GM21786 (cell line): Measurements from ENCODE around the gene SRL.

Experiments used
- ATAC-seq: cut with Tn5 transposase; IDR thresholded peaks from one replicate; pipeline ENCODE4 v1.9.1; 2021; ENCODE audit not compliant: unreplicated experiment

The SRL gene

DNA sequence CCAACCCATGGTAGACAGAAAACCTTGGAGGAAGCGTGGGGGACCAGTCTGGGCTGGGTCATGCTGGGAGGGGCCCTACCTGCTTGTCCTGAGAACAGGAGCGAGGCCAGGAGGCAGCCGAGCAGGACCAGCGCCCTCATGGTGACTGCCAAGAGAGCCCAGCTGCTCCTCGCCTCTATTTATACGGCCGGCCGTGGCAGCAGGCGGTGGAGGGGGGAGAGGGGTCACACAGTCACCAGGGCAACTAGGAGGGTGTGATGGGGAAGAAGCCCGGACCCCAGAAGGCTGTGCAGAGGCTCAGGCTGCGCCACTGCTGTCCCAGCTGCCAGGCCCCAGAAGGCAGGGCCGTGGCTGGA lies at the start of gene SRL:
TSS of gene SRL (minus strand) at position 153 of the 356 bp plus-strand sequence. CDS start at position 140, 13 bp downstream.
- ATAC-seq, result no peak

DNA sequence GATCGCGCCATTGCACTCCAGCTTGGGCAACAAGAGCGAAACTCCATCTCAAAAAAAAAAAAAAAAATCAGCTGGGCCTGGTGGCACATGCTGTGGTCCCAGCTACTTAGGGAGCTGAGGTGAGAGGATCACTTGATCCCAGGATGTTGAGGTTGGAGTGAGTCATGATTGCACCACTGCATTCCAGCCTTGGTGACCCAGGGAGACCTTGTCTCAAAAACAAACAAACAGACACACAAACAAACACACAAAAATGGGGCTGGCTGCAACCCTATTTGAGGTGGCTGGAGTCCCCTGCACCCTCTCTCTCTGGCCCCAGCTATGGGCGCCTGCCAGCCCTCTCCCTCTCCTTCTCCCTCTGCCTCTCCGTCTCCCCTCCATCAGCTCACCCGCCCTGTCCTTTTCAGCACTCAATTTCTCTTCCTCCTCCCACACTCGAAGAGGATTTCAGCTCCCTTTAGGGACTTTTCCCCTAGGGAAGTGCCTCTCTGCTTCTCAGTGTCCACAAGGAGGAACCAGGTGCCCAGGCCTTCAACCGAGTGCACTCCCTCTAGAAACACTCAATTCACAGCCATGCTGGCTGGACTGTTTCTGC lies 48.5 kb upstream of the SRL start:
- ATAC-seq, result no peak

DNA sequence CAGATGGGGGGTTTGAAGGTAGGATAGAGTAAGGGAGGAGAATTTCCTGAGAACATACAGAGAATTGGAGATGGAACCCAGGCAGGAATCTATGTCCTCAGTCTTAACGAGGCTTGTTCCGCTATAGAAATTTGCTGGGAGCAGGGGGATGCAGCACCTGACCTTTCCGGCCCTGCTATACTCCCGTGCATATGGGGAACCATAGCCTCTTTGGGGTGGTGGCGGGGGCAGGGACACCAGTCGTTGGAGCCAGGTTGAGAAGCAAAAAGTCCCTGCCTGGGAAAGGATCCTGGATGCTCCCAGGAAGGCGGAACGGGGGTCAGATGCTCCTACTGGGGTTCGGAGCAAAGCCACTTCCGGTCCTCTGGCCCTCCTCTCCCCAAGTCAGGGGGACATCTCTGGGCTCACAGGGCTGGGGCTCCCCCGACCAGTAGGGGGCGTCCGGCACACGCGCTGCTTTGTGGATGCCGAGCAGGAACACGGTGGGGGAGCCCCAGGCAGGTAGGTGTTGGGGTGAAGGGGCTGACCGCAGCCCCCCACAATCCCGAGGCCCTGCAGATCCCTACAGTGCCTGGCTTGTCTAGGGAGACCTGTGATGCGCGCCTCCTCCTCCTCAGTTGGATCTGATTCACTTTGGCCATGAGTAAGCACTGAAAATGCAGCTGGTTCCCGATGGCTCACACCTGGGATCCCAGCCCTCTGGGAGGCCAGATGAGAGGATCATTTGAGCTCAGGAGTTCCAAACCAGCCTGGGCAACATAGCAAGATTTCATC lies 46.5 kb upstream of the SRL start:
- no peak for ATAC-seq

DNA sequence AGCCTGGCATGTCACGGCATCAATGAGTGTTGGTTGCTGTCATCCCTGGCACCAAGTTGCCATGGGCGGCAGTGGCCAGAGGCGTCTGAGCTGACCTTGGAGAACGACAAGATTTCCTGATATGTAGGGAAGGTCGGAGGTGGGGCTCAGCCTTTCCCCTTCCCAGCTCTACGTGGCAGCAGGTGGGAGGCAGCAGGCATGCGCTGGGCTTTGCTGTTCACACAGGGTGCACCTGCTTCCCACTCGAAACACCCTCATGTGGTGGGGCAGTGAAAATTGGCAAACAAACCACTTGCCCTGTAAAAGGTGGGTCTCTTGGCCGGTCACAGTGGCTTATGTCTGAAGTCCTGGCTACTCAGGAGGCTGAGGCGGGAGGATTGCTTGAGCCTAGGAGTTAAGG lies 43.3 kb upstream of the SRL start:
- ATAC-seq, result no peak

DNA sequence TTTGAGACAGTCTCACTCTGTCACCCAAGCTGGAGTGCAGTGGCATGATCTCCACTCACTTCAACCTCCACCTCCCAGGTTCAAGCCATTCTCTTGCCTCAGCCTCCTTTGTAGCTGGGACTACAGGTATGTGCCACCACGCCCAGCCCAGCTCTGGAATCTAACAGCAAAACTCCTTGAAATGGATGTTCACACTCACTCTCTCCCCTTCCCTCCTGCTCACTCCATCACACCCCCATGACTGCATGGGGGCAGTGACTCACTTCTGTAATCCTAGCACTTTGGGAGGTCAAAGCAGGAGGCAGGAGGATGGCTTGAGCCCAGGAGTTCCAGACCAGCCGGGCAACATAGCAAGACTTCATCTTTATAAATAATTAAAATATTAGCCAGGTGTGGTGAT lies 42.1 kb upstream of the SRL start:
- no peak for ATAC-seq

DNA sequence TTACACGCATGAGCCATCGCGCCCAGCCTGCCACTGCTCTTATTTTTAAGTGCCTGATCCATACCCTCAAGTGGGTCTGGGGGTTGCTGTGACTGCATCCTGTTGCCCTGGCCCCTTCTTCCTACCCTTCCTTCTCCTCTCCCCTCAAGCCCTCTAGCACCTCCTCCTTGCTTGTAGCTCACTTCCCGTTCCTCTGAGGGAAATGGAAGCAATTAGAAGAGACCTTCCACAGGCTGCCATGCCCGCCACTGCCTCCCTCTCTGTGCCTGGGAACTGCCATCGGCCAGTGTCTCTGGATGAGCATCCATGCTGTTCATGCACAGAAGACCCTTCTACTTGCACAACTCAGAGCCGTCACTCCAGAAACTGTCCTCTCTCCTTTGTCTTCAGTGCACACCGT lies 41.6 kb upstream of the SRL start:
- ATAC-seq, result no peak

DNA sequence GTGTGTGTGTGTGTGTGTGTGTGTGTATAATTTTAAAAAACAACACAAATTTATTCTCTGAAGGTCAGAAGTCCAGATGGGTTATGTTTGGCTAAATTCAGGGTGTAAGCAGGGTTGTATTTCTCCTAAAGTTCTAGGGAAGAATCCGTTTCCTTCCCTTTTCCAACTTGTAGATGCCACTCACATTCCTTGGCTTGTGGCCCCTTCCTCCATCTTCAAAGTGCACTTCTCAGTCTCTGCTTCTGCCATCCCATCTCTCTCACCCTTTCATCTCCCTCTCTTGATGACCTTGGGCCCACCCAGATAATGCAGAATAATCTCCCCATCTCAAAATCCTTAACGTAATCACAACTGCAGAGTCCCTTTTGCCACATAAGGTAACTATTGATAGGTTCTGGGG lies 38.7 kb upstream of the SRL start:
- ATAC-seq, result no peak

DNA sequence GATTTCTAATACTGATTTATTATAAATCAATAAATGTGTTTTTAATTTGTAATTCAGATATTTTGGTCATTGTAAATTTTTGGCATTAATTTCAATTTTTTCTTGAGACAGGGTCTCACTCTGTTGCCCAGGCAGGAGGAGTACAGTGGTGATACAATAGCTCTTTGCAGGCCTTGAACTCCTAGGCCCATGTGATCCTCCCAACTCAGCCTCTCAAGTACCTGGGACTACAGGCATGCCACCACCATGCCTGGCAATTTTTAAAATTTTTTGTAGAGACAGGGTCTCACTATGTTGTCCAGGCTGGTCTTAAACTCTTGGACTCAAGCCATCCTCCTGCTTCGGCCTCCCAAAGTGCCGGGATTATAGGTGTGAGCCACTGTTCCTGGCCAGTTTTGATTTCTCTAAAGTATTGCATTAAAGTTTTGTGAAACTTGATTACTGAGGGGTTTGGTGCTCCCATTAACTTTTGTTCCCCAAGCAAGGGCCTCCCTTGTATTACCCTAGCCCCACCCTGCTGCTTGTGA lies 36.2 kb upstream of the SRL start:
- no peak for ATAC-seq

DNA sequence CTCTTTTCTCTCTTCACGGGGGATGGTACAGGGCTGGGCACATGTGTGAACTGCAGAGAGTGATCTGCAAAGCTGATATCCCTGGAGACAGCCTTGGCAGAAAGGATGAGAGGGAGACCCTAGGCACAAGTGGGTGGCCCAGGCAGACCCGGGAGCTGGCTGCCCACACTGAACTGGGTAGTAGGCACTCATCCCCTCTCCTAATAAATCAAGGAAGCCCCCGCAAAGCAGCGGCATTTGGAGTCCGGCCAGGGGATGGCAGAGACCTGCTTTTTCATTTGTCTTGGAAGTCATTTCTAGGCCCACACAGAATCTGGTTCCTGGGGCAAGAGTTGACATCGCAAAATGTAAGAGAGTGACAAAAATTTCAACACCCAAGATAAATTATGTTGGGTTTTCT lies 34.0 kb upstream of the SRL start:
- no peak for ATAC-seq

DNA sequence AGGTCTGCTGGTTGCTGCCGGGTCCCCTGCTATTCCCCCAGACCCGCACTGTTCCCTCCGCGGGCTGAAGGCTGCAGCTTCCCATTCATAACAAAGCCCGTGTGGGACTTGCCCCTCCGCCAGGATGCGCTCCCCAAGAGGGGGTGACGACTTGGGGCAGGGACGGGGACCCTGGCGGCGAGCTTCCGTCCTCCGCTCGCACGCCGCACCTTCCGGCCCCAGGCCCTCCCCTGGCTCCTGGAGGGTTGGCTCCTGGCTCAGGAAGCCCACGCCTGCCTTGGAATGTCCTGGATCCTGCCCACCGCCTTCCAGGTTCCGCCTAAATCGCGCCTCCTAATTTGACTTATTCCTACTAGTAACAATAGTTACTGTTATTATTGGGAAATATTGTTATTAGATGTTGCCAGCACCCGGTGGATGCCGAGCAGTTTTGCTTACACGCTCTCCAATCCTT lies 32.0 kb upstream of the SRL start:
- ATAC-seq, result no peak

DNA sequence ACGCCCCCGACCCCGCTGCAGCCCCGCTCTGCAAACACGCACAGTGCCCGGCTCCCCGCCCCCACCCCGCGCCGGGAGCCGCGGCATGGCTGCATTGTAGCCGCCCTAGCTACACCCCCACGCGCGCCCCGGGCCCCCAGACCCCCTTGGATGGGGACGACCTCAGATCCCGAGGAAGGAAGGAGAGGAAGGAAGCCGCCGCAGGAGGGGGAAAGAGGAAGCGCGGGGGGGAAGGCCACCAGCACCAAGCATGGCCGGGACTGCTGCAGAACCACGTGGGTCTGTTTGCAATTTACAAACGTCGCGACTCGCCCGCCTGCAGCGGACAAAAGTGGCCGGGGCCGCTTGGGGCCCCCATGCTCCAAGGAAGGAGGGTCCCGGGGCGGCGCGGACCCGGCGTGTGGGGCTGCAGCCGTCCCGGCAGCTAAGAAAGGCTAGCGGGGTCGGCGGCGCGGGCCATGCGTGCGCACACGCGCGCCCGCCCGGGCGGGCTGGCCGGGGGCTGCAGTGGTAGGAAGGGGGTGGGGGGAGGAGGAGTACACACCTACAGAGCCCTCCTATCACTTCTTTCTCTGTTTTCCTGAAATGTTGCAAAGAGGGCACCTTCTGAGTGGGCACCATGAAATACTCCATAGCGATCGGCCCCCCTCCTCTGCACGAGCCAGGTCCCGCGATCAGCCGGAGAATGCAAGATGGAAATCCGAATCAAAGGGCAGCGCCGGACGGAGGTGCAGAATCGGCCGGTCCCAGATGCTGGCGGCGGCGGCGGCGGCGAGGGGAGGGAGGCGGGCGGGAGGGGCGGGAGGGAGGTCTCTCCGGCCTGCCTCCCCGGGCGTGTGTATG lies 30.5 kb upstream of the SRL start:
- no peak for ATAC-seq

DNA sequence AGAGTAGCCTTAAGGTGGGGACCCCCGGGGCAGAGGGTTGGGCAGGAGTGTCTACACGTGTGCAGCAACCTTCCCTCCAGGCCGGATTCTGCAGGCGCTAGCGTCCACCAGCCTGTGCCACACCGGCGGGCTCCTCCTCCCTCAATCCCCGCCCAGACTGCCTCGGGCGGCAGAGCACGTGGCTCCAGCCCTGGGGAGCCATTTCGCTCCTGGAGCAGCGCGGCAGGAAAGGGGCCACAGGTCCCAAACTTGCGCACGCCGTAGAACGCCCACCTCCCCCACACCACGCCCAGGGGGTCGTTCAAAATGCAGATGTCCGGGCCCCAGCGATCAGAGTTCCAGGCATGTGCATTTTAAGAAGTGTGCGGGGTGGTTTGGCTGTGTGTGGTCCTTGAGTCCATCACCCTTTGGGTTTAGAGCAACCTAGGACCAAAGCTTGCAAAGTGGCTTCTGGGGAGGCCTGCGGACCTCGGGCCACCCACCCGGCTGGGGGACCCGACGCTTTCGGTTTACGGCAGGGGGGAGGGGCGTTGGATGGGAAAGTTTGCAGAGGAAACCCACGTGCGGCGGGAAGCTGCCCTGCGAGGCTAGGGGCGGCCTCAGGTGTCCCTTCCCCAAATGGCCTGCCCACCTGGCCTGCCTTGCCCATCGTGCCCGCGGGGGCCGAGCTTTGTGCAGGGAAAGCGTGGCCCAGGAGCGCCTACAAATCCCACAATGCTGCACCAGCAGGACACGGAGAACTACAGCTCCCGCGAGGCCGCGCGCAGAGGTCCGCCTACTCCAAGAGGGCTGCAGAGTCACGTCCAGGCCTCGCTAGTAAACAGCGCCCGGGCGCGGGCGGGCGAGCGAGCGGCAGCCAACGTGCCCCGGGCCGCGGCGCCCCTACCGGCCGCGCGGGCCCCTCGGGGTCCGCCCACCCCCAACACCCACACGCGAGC lies 29.6 kb upstream of the SRL start:
- ATAC-seq, result peak; percentile 72

DNA sequence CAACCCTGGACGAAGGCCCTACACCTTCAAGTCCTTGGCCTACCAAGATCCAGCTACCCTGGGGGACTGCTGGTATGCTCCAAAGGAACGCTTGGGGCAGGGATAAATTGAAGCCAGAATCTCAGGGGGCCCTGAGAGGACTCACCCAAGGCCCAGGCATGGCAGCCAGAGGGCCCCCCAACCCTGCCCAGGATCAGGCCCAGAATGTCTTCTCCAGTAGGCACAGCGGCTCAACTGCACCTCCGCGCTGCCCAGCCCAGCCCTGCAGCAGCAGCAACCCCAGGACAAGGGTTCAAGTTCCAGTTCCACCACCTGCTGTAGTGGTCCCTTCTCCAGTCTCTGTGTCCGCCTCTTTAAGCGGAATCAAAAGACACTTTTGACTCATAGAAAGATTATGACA lies 28.7 kb upstream of the SRL start:
- ATAC-seq, result no peak

DNA sequence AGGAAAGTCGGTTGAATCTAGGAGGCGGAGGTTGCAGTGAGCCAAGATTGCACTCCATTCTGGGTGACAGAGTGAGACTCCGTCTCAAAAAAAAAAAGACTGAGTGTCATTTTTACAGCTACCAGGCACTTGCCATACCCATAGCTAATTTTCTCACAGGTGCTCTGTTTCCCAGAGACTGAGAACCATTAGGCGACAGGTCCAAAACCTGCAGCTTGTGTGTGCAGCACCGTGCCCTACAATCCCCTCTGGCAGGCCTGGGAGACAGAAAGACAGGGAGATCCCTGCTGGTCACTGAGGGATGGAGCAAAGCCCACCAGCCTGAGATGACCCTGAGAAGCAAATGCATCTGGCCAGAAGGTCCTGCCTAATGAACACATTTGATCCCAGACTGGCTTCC lies 28.2 kb upstream of the SRL start:
- ATAC-seq, result no peak

DNA sequence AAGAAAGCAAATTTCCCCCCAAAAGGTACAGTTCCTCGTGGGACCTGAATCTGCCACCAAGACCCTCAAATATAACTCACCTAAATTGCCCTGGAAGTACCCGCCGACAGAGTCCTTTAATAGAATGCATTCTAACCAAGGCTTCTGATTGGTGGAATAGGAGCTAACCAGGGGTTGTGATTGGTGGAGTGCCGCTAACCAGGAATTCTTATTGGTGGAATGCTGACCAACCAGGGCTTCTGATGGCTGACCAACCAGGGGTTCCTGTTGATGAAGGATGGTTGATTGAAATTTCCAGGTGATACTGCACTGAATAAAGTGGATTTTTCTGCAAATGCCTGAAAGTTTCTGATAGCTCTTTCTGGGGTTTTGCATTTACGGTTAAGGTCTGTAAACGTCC lies 24.5 kb upstream of the SRL start:
- ATAC-seq, result no peak

DNA sequence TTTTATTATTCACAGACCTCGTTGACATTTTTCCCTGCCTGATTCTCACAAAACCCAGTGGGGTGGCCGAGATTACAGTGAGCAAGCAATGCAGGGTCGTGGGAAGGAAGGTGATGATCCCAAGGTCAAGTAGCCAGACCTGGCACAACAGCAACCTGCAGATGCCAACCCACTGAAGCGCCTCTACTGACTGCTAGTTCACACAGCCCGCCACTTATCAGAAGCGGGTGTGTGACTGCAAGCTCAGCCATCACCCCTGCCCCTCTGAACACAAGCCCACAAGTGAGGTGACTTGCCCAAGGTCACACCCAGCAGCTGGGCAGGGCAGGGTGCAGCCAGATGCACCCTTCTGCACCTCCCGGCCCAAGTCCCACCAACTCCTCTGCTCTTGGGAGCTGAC lies 23.8 kb upstream of the SRL start:
- no peak for ATAC-seq

DNA sequence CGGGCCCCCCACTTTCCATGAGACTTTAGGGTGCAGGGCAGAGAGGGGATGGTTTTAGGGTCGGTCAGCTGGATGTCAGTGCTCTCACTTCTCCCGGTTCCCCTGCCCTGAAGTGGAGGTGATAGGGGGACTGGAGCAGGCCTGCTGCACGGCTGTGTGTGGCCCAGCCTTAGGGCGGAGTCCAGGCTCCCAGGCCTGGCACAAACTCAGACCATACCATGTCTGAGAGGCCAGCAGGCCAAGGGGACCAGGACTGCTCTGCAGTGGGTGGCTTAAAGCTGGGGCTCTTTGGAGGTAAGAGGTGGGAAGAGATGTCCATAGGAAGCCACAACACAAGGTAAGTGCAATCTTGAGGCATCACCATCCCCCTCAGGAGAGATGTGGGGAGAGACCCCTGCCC lies 22.7 kb upstream of the SRL start:
- ATAC-seq, result no peak

DNA sequence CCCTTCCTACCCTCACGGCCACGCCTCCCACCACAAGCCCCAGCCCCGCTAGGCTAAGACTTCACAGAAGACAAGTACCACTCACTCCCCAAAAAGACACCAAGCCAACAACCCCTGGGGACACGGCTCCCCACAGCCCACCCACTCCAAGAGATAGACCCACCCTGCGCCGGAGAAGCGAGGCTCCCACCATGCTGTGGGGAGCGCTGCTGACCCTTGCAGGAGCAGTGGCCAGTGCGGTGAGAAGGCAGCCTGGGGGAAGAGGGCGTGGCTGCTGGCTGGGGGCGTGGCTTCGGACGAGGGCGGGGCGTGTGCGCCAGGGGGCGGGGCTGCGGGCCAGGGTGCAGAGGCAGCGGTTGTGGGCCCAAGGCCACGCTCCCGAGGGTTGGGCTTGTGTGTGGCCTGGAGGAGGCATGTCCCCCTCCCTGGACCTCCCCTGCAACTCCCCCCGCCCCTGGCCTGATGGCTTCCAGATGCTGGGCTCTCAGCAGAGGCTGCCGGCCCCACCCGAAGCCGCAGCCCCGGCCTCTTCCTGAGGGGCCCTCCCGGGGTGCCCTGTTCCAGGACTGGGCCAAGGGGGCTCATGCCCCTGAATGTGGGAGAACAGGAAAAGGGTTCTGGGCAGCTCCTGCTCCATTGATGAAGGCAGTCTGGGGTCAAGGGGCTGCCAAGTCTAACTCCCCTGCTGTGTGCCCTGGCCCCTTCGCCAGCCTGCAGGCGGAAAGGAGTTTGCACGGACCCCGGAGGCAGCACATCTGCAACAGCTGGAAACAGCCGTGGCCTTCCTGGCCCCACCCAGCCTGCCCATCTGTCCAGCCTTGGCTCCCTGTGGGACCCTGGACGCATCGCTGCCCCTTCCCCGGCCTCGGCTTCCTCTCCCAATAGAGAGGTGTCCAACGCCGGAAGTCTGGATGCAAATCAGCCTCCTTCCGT lies 21.9 kb upstream of the SRL start:
- ATAC-seq, result no peak

DNA sequence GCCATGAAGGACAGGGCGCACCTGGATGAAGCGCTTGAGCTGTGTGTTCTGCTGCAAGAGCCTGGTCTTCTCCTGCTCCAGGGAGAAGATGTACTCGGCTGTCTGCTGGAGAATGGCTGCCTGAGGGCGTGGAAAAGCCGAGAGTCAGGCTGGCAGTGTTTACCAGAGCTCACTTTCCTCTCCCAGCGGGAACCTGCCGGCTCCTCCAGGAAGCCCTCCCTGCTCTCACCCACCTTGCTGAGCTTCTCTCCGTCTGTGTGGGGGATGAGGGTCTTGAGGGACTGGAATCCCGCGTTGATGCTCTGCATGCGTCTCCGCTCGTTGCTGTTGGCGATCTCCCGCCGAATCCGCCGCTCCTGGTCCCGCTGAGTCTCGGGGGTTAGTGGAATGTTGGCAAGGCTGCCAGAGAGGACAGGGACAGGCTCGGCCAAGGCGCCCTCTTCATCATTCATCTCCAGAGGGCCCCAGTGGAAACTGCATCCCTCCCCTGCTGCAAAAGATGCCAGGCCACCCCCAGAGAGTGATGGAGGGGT lies 20.5 kb upstream of the SRL start:
- ATAC-seq, result no peak
